IPS DF 6.9 (cell line): ENCODE results near the gene TNNT1.

ENCODE experiments used
- DNase-seq: peaks from one replicate; pipeline ENCODE4 v3.0.0-alpha.2; 2013; ENCODE audit warnings: low read depth, low spot score
- H3K27ac ChIP-seq: one replicate; pipeline ENCODE4 v1.5.1; 2013; ENCODE audit warnings: low read length, control low read depth
- H3K27me3 ChIP-seq: 2 replicates; pipeline ENCODE4 v1.6.1; 2013; ENCODE audit warnings: mild to moderate bottlenecking, low read length; ENCODE audit not compliant: control insufficient read depth, insufficient read depth
- H3K36me3 ChIP-seq: 2 replicates; pipeline ENCODE4 v1.6.1; 2013; ENCODE audit warnings: low read length; ENCODE audit not compliant: control insufficient read depth, insufficient read depth
- H3K4me1 ChIP-seq: 2 replicates; pipeline ENCODE4 v1.6.1; 2013; ENCODE audit warnings: low read length; ENCODE audit not compliant: control insufficient read depth, insufficient read depth
- H3K4me3 ChIP-seq: 2 replicates; pipeline ENCODE4 v1.5.1; 2013; ENCODE audit warnings: mild to moderate bottlenecking, low read length
- H3K9me3 ChIP-seq: 2 replicates; pipeline ENCODE4 v1.6.1; 2013; ENCODE audit warnings: low read length, inconsistent platforms; ENCODE audit not compliant: control insufficient read depth, insufficient read depth
- WGBS: extraction: QIAGEN DNeasy Blood & Tissue Kit; methylation state at CpG from one replicate; pipeline ENCODE4 v1.1.7; 2013; ENCODE audit warnings: mixed read lengths, missing lambda C conversion rate; ENCODE audit not compliant: insufficient read length, insufficient coverage; 5-methylcytosine and 5-hydroxymethylcytosine counted together

Gene TNNT1

DNA sequence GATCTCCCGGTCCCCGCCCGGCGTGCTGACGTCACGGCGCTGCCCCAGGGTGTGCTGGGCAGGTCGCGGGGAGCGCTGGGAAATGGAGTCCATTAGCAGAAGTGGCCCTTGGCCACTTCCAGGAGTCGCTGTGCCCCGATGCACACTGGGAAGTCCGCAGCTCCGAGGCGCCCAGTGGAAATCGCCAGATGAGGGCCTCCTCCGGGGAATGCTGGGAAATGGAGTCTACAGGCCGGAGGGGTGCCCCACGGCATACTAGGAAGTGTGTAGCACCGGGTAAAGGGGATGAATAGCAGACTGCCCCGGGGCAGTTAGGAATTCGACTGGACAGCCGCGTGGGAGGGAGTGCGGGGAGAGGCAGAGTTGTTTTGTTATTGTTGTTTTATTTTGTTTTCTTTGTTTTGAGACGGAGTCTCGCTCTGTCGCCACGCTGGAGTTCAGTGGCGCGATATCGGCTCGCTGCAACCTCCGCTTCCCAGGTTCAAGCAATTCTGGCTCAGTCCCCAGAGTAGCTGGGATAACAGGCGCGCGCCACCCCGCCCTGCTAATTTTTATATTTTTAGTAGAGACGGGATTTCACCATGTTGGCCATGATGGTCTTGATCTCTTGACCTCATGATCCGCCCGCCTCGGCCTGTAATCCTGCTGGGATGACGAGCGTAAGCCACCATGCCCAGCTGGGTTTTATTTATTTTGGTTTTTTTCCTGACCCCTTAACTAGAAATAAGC is 31.2 kb downstream of the TNNT1 start:
- Histone ChIP-seq H3K4me3 (peak overlapping the region; percentile 89; the same call in 1 of the 2 replicates), H3K9me3 (no peaks in the 10 kb centered on the region), H3K4me1 (peaks cover 2% of the 10 kb centered on the region; the same call in 1 of the 2 replicates), H3K27ac (no peak overlapping the region), H3K27me3 (no peaks in the 10 kb centered on the region), H3K36me3 (no peaks in the 10 kb centered on the region; the same call in 1 of the 2 replicates)
- WGBS = no CpG with 5 or more reads among the region's 44 CpGs
- DNase-seq = peak; percentile 91

GRCh38 chr19:55116859-55117662 is 31.9 kb downstream of the TNNT1 start, which contains the start of gene PPP1R12C:
Gene PPP1R12C (minus strand): TSS chr19:55117637. CDS start chr19:55117543, 94 bp downstream.
- no CpG with 5 or more reads among the region's 97 CpGs for WGBS
- H3K27ac ChIP-seq = no peak within 1 kb of the TSS
- DNase-seq = no peak

GRCh38 chr19:55116232-55116858 is 32.7 kb downstream of the TNNT1 start:
- no peak for DNase-seq
- Histone ChIP-seq H3K4me3 (peak overlapping the region; percentile 86), H3K4me1 (peaks cover 2% of the 10 kb centered on the region; the same call in 1 of the 2 replicates), H3K27me3 (no peaks in the 10 kb centered on the region), H3K9me3 (no peaks in the 10 kb centered on the region), H3K36me3 (peaks cover 4% of the 10 kb centered on the region; the same call in 1 of the 2 replicates), H3K27ac (no peak overlapping the region)
- no CpG with 5 or more reads among the region's 25 CpGs for WGBS

More at GRCh38 chr19:55116859-55117662, 31.9 kb downstream of the TNNT1 start, which contains the start of gene PPP1R12C:
- Histone ChIP-seq H3K36me3 (peaks cover 4% of the 10 kb centered on the region; the same call in 1 of the 2 replicates), H3K4me1 (peaks cover 2% of the 10 kb centered on the region; the same call in 1 of the 2 replicates), H3K9me3 (no peaks in the 10 kb centered on the region), H3K27me3 (no peaks in the 10 kb centered on the region), H3K4me3 (peak within 1 kb of the TSS; percentile 89)

- H3K4me1 ChIP-seq = peaks cover 2% of the 10 kb centered on the region; the same call in 1 of the 2 replicates
- no peak overlapping the region for H3K27ac ChIP-seq
- DNase-seq = no peak
- H3K9me3 ChIP-seq = no peaks in the 10 kb centered on the region
- H3K27me3 ChIP-seq = no peaks in the 10 kb centered on the region
- H3K36me3 ChIP-seq = peaks cover 4% of the 10 kb centered on the region; the same call in 1 of the 2 replicates
- no peak overlapping the region for H3K4me3 ChIP-seq
- no CpG with 5 or more reads among the region's 13 CpGs for WGBS
Observed at GRCh38 chr19:55115446-55116065, 33.5 kb downstream of the TNNT1 start.

DNA sequence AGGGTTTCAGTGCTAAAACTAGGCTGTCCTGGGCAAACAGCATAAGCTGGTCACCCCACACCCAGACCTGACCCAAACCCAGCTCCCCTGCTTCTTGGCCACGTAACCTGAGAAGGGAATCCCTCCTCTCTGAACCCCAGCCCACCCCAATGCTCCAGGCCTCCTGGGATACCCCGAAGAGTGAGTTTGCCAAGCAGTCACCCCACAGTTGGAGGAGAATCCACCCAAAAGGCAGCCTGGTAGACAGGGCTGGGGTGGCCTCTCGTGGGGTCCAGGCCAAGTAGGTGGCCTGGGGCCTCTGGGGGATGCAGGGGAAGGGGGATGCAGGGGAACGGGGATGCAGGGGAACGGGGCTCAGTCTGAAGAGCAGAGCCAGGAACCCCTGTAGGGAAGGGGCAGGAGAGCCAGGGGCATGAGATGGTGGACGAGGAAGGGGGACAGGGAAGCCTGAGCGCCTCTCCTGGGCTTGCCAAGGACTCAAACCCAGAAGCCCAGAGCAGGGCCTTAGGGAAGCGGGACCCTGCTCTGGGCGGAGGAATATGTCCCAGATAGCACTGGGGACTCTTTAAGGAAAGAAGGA is 34.4 kb downstream of the TNNT1 start:
- Histone ChIP-seq H3K27me3 (no peaks in the 10 kb centered on the region), H3K27ac (no peak overlapping the region), H3K4me1 (peaks cover 2% of the 10 kb centered on the region; the same call in 1 of the 2 replicates), H3K36me3 (peaks cover 4% of the 10 kb centered on the region; the same call in 1 of the 2 replicates), H3K4me3 (no peak overlapping the region), H3K9me3 (no peaks in the 10 kb centered on the region)
- DNase-seq = no peak
- WGBS = no CpG with 5 or more reads among the region's 9 CpGs

DNA sequence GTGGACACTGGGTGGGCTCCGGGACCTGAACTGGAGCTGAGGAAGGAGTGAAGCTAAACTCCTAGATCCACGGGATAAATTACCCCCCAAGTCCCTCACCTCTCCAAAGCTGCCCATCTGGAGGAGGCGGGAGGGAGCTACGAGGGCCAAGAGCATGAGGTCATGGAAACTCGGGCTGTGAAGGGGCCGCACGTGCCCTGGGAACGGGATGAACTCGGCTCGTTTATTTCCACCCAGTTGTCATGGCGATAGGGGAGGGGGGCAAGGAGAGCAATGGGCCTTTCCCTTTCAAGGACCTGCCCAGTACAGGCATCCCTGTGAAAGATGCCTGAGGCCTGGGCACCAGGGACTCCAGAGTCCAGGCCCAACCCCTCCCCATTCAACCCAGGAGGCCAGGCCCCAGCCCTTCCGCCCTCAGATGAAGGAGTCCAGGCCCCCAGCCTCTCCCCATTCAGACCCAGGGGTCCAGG is 35.4 kb downstream of the TNNT1 start:
- H3K27ac ChIP-seq = no peak overlapping the region
- no CpG with 5 or more reads among the region's 12 CpGs for WGBS
- no peak for DNase-seq

DNA sequence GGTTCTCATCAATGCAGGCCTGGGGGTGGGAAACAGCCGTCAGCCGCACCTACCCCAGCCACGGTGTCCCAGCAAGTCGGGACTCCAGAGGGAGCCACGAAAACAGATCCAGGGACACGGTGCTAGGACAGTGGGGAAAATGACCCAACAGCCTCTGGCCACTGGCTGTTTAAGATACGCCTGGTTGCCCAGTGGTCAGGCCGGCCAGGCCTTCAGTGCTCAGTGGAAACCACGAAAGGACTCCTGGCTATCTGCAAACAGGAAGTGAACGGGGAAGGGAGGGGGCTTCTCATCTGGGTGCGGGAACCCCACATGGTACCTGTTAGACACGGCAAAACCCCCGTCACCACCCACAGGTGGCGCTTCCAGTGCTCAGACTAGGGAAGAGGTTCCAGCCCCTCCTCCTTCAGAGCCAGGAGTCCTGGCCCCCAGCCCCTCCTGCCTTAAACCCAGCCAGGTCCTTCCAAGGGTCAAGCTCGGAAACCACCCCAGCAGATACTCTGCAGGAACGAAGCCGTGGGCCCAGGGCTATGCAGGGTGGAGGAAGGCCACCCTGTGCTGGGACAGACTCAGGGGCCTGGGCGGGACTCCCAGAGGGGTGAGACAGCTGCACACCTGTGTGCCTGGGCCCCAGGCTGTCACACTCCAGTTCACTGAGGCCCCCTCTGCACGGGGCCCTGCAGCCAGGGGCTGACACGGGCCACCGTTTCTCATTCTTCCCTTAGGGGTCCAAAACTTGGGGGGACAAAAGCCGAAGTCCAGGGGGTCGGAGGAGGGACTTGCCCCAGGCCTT is 36.0 kb downstream of the TNNT1 start:
- DNase-seq = no peak
- H3K4me3 ChIP-seq = no peak overlapping the region
- no CpG with 5 or more reads among the region's 23 CpGs for WGBS
- no peaks in the 10 kb centered on the region for H3K9me3 ChIP-seq
- H3K27me3 ChIP-seq = no peaks in the 10 kb centered on the region
- H3K36me3 ChIP-seq = peaks cover 4% of the 10 kb centered on the region; the same call in 1 of the 2 replicates
- H3K4me1 ChIP-seq = peaks cover 2% of the 10 kb centered on the region; the same call in 1 of the 2 replicates
- H3K27ac ChIP-seq = no peak overlapping the region

More for the DNA sequence above, 35.4 kb downstream of the TNNT1 start:
- Histone ChIP-seq H3K4me3 (no peak overlapping the region), H3K9me3 (no peaks in the 10 kb centered on the region), H3K36me3 (peaks cover 4% of the 10 kb centered on the region; the same call in 1 of the 2 replicates), H3K27me3 (no peaks in the 10 kb centered on the region), H3K4me1 (peaks cover 2% of the 10 kb centered on the region; the same call in 1 of the 2 replicates)

DNA sequence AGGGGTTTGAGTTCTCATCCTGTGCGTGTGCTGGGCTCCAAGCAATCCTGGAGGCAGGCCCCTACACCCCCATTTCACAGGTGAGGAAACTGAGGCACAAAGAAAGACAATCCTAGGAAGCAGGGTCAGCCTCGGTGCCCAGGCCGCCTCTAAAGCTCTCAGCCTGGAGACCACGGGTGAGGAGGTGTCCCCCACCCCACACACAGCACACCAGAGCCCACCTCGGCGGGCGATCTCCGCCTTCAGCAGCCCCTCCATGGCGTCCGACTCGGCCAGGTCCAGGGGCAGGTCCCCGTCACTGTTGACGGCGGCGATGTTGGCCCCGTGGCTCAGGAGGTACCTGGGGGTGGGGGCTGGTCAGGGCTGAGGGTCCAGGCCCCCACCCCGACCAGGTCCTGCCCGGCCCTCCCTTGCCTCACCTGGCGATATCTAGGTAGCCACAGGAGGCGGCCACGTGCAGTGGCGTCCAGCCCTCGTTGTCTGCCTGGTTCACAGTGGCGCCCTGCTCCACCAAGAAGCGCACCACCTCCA is 36.7 kb downstream of the TNNT1 start:
- Histone ChIP-seq H3K36me3 (peaks cover 4% of the 10 kb centered on the region; the same call in 1 of the 2 replicates), H3K9me3 (no peaks in the 10 kb centered on the region), H3K4me1 (peaks cover 2% of the 10 kb centered on the region; the same call in 1 of the 2 replicates), H3K4me3 (no peak overlapping the region), H3K27ac (no peak overlapping the region), H3K27me3 (no peaks in the 10 kb centered on the region)
- no peak for DNase-seq
- no CpG with 5 or more reads among the region's 25 CpGs for WGBS
